Sigmoid colon (tissue), 7 donors: Measurements from ENCODE around the gene MRPS31. TPM values are rescaled to one million over a fixed set of nuclear protein-coding genes. Genes with fewer than 3 reads are reported as not detected.

Experiments used
- DNase-seq: peaks from one replicate; pipeline ENCODE4 v3.0.0-alpha.2; 2019
- H3K27ac ChIP-seq, 4 donors: fragments of 200-600 bp; sonication (generic); one replicate each; pipeline ENCODE4 v1.5.1; 2016 to 2019; ENCODE audit warnings: mild to moderate bottlenecking in 1 of 4
- H3K27me3 ChIP-seq, 3 donors: fragments of 200-600 bp; sonication (generic); one replicate each; pipeline ENCODE4 v1.5.1; 2019; ENCODE audit warnings: mild to moderate bottlenecking in 1 of 3
- H3K36me3 ChIP-seq, 4 donors: fragments of 200-600 bp; sonication (generic); one replicate each; pipeline ENCODE4 v1.5.1; 2016 to 2019
- H3K4me1 ChIP-seq, 4 donors: fragments of 200-600 bp; sonication (generic); one replicate each; pipeline ENCODE4 v1.5.1; 2017 to 2019
- H3K4me3 ChIP-seq, 4 donors: fragments of 200-600 bp; sonication (generic); one replicate each; pipeline ENCODE4 v1.5.1; 2017 to 2019; ENCODE audit warnings: mild to moderate bottlenecking in 2 of 4, moderate library complexity in 1 of 4
- H3K9me3 ChIP-seq, 4 donors: fragments of 200-600 bp in 3 of 4; sonication (generic) in 3 of 4; one replicate each; pipeline versions ENCODE4 v1.5.1 to v1.6.1; 2013 to 2019
- CTCF ChIP-seq, 4 experiments: fragments of 450-650 bp in 3 of 4; fragments of 200-600 bp in 1 of 4; IDR thresholded peaks; one replicate each; pipeline ENCODE4 v1.5.1; 2016 to 2019; ENCODE audit warnings: antibody characterized with exemption in 4 of 4, mild to moderate bottlenecking in 3 of 4, moderate library complexity in 2 of 4
- EP300 ChIP-seq, 4 donors: sonication (generic); formaldehyde crosslinking; IDR thresholded peaks; one replicate each; pipeline ENCODE4 v1.6.1; 2017; ENCODE audit warnings: antibody characterized with exemption in 4 of 4
- POLR2A ChIP-seq, 2 donors: fragments of 450-650 bp; IDR thresholded peaks; one replicate each; pipeline ENCODE4 v1.6.1; 2016; ENCODE audit warnings: antibody characterized with exemption in 2 of 2, mild to moderate bottlenecking in 2 of 2, moderate library complexity in 2 of 2
- POLR2AphosphoS5 ChIP-seq, 4 donors: sonication (generic); formaldehyde crosslinking; IDR thresholded peaks; one replicate each; pipeline ENCODE4 v1.6.1; 2017; ENCODE audit warnings: antibody characterized with exemption in 4 of 4
- WGBS, 2 donors: extraction: QIAGEN DNeasy Blood & Tissue Kit; methylation state at CpG; one replicate each; pipeline ENCODE4 v1.1.7; 2013; 5-methylcytosine and 5-hydroxymethylcytosine counted together
- intact Hi-C: fragments of 100-400 bp; cut with DNase I; formaldehyde crosslinking; loops from one replicate; pipeline ENCODE4 v1.15.1; 2023
- polyA plus RNA-seq, 3 donors: library from polyadenylated mRNA; stranded (reverse); fragments of 200-250 nt; gene quantifications; one replicate each; pipeline ENCODE4 v1.2.3, GENCODE V29; 2013
- total RNA-seq, 4 donors: library from RNA; depleted of rRNA; stranded (reverse); fragments of >200 nt; gene quantifications; one replicate each; pipeline ENCODE4 v1.1.0, GENCODE V29; 2016
- donor health status: healthy with polysubstance abuse.
- donor health status: Bipolar disorder and iron deficiency.
- donor health status: healthy.

The MRPS31 gene
- total and polyA plus RNA-seq, 7 donors = 11.4 to 23.3 (median 19.1) TPM

GRCh38 chr13:40770609-40770933 lies 419 bp downstream of the MRPS31 start:
- H3K4me3 ChIP-seq = peak overlapping the region; percentile 68 to 83 (median 71)
- H3K9me3 ChIP-seq = no peaks in the 10 kb centered on the region
- intact Hi-C loops = loop anchor here (2.0 to 5.0 kb wide), 3 partner anchors 18 to 292 kb away; partner anchors contain the start of genes SLC25A15 and WBP4
- TF ChIP-seq EP300 (IDR thresholded peaks at IDR 0.05) (no peak), CTCF (IDR thresholded peaks at IDR 0.05) (no peak), POLR2A (IDR thresholded peaks at IDR 0.05) (no peak), POLR2AphosphoS5 (IDR thresholded peaks at IDR 0.05) (no peak)
- peaks cover 0 to 11% (median 3%) of the 10 kb centered on the region in 4 donors for H3K36me3 ChIP-seq
- peak overlapping the region; percentile 85 to 89 (median 86) for H3K27ac ChIP-seq
- H3K27me3 ChIP-seq = no peaks in the 10 kb centered on the region
- 0 to 1% methylated on average over 9 of the region's 9 CpGs for WGBS, 2 donors
- H3K4me1 ChIP-seq = peaks cover 0 to 13% (median 9%) of the 10 kb centered on the region in 4 donors
- DNase-seq = no peak

- Histone ChIP-seq H3K36me3 (peaks cover 0 to 17% (median 3%) of the 10 kb centered on the region in 4 donors), H3K4me3 (peak overlapping the region; percentile 68 to 83 (median 71)), H3K4me1 (peaks cover 0 to 13% (median 9%) of the 10 kb centered on the region in 4 donors), H3K27ac (peak overlapping the region; percentile 85 to 89 (median 86)), H3K27me3 (no peaks in the 10 kb centered on the region), H3K9me3 (no peaks in the 10 kb centered on the region)
- DNase-seq = no peak
- TF ChIP-seq POLR2A (IDR thresholded peaks at IDR 0.05) (no peak), CTCF (IDR thresholded peaks at IDR 0.05) (no peak), EP300 (IDR thresholded peaks at IDR 0.05) (no peak), POLR2AphosphoS5 (IDR thresholded peaks at IDR 0.05) (no peak)
- intact Hi-C loops = loop anchor here (2.0 to 5.0 kb wide), 3 partner anchors 19 to 292 kb away; partner anchors contain the start of genes SLC25A15 and WBP4
- 68 to 84% methylated on average over 6 of the region's 6 CpGs for WGBS, 2 donors
These were observed 1.0 kb downstream of the MRPS31 start for GRCh38 chr13:40769970-40770369.

- DNase-seq = no peak
- no peak for TF ChIP-seq POLR2AphosphoS5 (IDR thresholded peaks at IDR 0.05)
- TF ChIP-seq EP300 (IDR thresholded peaks at IDR 0.05) = no peak
- no peak for TF ChIP-seq POLR2A (IDR thresholded peaks at IDR 0.05)
- TF ChIP-seq CTCF (IDR thresholded peaks at IDR 0.05) = no peak
- Histone ChIP-seq H3K27ac (no peak overlapping the region), H3K27me3 (no peaks in the 10 kb centered on the region), H3K9me3 (no peaks in the 10 kb centered on the region), H3K36me3 (peaks cover 0 to 28% (median 3%) of the 10 kb centered on the region in 4 donors), H3K4me3 (no peak overlapping the region), H3K4me1 (peaks cover 0 to 13% (median 9%) of the 10 kb centered on the region in 4 donors)
- 93 to 94% methylated on average over 1 of the region's 1 CpG for WGBS, 2 donors
- intact Hi-C loops = no loop called here
These were observed 5.4 kb downstream of the MRPS31 start for GRCh38 chr13:40765602-40766001.

GRCh38 chr13:40764587-40765403 lies 6.2 kb downstream of the MRPS31 start:
- no peak overlapping the region for H3K4me3 ChIP-seq
- 18 to 57% methylated on average over 3 of the region's 3 CpGs for WGBS, 2 donors
- no peaks in the 10 kb centered on the region for H3K9me3 ChIP-seq
- H3K27me3 ChIP-seq = no peaks in the 10 kb centered on the region
- H3K36me3 ChIP-seq = peaks cover 0 to 32% (median 3%) of the 10 kb centered on the region in 4 donors
- peaks cover 0 to 6% (median 2%) of the 10 kb centered on the region in 4 donors for H3K4me1 ChIP-seq
- no peak for TF ChIP-seq POLR2A (IDR thresholded peaks at IDR 0.05)
- no peak for TF ChIP-seq CTCF (IDR thresholded peaks at IDR 0.05)
- no peak for TF ChIP-seq POLR2AphosphoS5 (IDR thresholded peaks at IDR 0.05)
- TF ChIP-seq EP300 (IDR thresholded peaks at IDR 0.05) = no peak
- intact Hi-C loops = no loop called here
- DNase-seq = no peak
- H3K27ac ChIP-seq = no peak overlapping the region
